GM10266 (cell line): Measurements from ENCODE around the gene FBXO36.

Experiments used
- DNase-seq: peaks from one replicate; pipeline ENCODE4 v3.0.0; 2012; ENCODE audit errors: extremely low spot score
- TF ChIP-seq, protein P1 (sequence below): IDR thresholded peaks from 2 replicates; pipeline ENCODE4 v1.5.1; 2012; ENCODE audit warnings: mild to moderate bottlenecking, low read depth; ENCODE audit not compliant: control insufficient read depth, insufficient read depth; ENCODE audit errors: missing control alignments

The FBXO36 gene

DNA sequence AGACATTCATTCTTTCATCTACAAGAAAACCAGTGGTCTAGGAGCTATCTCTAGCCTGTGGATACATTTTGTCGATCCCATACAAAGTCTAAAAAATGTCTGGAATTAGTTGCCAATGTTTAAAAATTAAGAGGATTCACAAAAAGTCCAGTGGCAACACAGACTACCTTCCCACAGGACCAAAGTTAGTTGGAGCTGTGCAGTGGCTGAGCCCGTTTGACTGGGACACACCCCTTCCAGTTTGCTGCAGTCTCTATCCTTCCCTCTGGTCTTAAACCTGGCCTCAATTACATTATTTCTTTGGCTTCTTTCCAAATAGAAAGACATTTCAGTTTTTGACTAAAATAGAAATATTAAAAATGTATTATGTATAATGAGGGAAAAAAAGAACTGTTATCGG lies 127.8 kb downstream of the FBXO36 start:
- no peak for DNase-seq
- TF ChIP-seq, protein P1, sequence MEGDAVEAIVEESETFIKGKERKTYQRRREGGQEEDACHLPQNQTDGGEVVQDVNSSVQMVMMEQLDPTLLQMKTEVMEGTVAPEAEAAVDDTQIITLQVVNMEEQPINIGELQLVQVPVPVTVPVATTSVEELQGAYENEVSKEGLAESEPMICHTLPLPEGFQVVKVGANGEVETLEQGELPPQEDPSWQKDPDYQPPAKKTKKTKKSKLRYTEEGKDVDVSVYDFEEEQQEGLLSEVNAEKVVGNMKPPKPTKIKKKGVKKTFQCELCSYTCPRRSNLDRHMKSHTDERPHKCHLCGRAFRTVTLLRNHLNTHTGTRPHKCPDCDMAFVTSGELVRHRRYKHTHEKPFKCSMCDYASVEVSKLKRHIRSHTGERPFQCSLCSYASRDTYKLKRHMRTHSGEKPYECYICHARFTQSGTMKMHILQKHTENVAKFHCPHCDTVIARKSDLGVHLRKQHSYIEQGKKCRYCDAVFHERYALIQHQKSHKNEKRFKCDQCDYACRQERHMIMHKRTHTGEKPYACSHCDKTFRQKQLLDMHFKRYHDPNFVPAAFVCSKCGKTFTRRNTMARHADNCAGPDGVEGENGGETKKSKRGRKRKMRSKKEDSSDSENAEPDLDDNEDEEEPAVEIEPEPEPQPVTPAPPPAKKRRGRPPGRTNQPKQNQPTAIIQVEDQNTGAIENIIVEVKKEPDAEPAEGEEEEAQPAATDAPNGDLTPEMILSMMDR = no peak

DNA sequence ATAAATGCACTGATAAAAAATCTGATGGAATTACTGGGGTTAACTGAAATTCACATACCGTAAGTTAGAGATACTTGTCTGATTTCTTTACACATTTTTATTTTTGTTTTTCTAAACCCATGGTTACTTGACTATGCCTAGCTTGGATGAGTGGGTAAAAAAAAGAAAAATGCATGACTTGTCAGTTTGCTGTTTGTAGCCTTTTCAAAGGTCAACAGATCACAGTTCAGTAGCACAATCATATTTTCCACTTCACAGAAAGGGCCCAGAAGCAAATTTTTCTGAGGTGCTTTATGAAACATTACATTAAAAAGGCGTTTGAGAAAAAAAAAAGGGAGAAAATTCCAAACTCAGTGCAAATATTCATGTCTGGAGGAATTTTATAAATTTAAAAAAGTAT lies 130.0 kb downstream of the FBXO36 start:
- TF ChIP-seq, protein P1 = no peak
- DNase-seq = no peak

DNA sequence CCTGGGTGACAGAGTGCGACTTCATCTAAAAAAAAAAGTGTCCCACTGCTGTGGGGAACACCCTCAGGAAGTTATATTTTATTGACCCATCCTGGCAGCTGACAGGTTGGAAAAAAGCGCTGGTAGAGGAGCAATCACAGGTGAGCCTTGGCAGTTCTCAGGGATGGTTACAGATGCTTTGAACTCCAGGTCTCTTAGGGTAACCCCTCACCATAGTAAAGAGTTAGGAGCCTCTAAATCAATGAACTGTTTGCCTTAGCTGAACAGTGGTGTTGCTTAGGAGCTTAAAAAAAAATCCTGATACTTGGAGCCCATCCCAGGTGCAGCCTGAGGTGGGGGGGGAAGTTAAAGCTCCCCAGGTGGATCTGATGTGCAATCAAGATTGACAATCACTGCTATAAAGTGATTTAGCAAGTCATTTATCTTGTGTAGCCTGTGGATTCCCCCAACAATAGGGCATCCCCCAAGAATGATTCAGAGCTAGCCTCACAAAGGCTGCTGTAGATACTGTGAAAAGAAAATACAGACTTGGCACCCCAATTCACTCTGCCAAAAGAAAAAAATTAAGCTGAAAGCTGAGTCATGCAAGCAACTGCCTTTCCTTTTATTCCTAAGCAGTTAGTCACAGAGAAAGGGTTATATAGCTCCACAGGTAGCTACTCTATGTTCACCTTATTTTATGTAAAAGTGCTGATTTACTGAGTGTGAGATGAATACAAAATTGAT lies 131.6 kb downstream of the FBXO36 start:
- TF ChIP-seq, protein P1 = no peak
- DNase-seq = no peak

DNA sequence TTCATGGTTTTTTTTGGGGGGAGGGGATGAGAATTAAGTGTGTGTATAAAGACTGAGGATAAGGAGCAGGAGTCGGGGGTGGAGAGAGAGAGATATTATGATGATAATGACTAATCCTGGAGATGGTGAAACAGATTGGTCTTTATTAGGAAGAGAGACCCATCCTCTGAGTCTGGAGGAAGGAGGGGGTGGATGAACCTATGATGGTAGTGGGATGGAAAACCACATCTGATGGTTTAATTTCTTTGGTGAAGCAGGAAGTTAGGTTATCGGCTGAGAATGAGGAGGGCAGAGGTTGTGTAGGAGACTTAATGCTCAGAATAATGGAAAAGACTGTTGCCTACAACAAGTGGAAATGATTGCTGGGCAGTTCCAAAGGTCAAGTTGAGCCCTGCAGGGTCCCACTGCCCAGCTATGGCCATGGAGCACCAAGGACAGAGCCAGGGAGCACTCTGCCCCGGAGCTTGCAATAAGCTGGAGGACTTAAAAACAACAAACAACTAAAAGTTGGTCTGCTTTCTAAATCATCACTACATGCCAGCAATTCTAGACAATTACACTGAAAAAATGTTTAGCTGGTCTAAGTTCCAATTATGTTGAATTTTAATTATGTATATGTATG lies 138.5 kb downstream of the FBXO36 start:
- DNase-seq = no peak
- TF ChIP-seq, protein P1 = no peak
